ENCODE measurements around the gene DRAM1.
"Not testable (repeated sequence)": the region's sequence is repeated elsewhere in the genome, so short reads cannot be mapped to it uniquely, and the experiment has no call there.

Gene DRAM1

DNA sequence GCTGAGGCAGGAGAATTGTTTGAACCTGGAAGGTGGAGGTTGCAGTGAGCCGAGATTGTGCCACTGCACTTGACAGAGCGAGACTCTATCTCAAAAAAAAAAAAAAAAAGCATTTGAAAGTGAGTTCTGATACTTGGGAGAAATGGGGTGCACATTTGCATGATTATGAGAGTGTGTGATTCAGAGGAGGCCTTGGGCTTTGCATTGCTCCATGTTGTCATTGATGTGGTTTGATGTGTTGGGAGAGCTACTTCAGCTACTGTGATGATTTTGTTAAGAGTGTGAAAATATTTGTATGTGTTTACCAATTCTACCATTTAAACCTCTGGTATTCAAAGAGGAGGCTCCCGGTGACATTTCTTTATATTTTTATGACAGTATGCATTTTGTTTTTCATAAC lies 24.4 kb downstream of the DRAM1 start:
- in situ Hi-C loops (cut with MboI; ENCODE audit: low sequenced_read_pairs) = no loop called here

DNA sequence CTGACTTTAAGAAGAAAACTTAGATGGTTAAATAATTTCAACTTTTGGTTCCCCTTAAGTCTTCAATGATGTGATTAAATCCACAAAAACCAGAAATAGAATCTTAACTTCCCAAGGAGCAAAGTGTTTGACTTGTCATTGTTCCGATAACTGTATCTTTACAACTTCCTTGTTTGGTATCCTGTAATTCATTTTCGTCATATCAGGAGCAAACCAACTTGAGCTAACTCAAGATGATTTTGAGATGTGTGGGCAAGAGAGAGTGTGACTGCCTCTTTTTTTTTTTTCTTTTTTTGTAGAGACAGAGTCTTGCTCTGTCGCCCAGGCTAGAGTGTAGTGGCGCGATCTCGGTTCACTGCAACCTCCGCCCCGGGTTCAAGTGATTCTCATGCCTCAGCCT lies 25.3 kb downstream of the DRAM1 start:
- in situ Hi-C loops (cut with MboI; ENCODE audit: low sequenced_read_pairs) = no loop called here

DNA sequence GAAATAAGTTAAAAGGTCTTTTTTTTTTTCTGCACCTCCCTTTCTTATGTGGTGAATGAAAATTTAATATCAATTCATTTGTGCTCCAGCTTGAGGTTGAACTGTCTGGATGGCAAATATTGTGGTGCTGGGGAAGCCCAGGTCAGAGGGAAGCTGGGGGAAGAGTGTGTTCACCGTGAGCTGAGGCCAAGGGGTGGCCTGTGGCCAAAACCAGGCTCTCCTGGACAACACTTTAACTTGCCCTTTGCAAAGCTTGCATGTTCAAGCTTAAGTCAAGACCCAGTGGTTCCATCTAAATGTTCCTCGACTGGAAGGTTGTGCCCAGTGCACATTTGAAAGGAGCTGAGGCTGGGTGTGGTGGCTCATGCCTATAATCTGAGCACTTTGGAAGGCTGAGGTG lies 28.8 kb downstream of the DRAM1 start:
- in situ Hi-C loops (cut with MboI; ENCODE audit: low sequenced_read_pairs) = no loop called here

DNA sequence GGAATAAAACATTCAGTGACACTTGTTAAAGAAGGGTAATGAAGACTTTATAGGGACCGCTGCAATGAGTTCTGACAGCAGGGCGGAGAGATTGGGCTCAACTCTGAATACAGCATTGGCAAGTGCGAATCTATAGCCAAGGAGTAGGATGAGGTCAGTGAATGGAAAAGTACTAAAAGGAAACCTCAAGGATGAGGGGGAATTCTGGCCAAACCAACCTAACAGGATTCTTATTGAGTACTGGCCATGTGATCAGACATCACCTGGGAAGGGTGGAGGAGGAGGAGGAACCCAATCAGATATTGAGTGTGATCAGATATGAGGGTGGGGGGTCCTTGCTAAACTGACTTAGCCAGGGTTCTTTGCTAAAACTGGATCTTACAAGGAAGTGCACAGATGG lies 31.0 kb downstream of the DRAM1 start:
- in situ Hi-C loops (cut with MboI; ENCODE audit: low sequenced_read_pairs) = no loop called here

DNA sequence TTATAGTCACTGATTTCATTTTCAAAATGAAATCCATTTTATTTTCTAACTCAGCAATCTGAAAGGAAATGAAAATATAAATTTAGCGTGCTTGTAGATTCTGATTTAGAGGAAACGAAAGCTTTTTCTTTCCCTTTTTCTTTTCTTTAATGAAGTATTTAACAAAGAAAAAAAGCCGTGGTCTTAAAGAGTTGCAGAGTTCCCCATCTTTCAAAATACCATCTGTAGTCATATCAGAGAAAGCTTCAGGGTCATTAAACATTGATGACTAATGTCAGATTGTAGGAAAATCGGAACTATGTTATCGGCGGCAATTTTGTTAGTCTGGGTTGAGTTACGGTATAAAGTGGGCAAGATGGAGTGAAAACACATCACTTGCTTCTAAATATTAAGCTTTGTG lies 32.3 kb downstream of the DRAM1 start:
- in situ Hi-C loops (cut with MboI; ENCODE audit: low sequenced_read_pairs) = no loop called here

DNA sequence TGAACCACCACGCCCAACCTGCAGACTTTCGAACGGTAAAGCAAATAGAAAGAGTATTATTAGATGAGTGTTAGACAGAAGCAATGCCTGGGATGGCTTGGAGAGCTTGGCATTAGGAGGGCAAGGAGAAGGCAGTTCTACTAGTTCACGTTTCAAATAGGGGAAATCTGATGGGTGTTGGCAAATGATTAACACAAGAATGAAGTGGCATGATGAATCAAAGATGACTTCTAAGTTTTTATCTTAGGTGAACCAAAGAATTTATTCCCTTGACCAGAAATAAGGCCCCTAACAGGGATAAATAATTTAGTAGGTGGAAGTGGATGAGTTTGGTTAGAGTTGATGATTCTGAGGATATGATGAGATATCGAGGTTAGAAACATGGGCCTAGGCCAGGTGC lies 38.5 kb downstream of the DRAM1 start:
- in situ Hi-C loops (cut with MboI; ENCODE audit: low sequenced_read_pairs) = no loop called here

DNA sequence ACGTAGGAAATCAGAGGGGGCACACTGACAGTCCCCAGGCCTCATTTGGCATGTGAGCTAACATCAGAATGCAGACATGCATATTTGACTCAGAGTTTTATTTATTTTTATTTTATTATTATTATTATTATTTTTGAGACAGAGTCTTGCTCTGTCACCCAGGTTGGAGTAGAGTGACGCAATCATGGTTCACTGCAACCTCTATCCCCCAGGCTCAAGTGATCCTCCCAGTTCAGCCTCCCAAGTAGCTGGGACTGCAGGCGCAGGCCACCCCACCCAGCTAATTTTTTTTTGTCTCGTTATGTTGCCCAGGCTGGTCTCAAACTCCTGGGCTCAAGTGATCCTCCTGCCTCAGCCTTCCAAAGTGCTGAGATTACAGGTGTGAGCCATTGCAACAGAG lies 41.4 kb downstream of the DRAM1 start:
- in situ Hi-C loops (cut with MboI; ENCODE audit: low sequenced_read_pairs) = not testable (repeated sequence)

DNA sequence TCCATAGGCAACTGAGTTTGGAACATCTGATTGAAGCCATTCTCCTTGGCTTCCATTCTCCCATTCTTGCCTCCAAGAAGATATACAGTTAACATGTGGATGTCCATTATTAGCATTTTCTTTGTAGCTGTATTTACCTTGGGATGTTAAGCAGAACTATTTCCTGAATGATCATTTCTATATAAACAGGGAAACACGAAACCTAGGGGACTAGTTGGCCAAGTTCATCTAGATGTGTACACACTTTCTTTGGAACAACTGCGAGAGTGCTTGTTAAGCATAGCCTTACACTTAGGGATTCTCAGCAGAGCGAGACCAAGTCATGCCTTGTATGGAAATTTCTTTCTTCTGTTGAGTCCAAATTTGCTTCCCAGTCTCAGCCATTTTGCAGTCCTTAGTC lies 42.1 kb downstream of the DRAM1 start:
- in situ Hi-C loops (cut with MboI; ENCODE audit: low sequenced_read_pairs) = no loop called here

DNA sequence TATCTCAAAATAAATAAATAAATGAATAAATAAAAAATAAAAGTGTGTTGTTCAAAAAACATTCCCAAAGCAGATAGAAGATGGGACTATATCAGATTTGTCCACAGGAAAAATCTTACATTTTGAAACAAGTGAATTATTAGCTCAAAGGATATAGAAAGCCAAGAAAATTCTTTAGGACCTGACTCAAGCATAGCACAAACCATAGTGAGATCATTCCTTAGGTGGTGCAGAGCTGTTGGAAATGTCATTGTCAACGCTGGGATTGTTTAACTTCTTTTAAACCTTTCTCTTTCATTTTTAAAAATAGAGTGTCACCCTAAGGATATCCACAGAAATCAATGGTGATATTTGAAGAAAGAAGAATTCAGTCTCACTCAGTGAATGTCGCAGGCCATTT lies 43.5 kb downstream of the DRAM1 start:
- in situ Hi-C loops (cut with MboI; ENCODE audit: low sequenced_read_pairs) = no loop called here

DNA sequence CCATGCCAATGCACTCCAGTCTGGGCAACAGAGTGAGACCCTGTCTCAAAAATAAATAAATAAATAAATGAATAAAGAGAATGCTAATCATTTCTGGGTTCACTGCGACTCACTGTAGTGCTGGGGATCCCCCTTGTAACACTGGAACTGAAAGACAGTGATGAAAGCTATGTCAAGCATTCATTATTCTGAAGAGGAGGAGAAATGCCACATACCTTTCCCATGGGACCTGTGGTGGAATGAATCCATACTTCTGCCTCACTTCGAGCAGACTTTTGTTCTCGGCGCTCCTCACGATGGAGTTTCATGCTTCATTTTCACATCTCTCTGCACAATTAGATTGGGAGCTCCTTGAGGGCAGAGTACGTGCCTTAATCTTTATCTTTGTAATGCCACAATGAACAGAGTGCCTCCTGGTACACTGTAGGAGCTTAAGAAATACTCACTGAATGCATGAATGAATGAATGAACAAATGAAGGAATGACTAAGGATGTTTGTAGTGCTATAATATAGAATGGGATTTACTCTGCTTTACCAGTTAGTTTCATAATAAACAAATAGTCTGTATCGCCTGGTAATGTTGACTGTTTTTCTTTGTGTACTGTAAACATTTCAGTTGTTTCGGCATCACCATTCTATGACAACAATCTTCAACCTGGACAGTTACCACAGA lies 45.8 kb downstream of the DRAM1 start:
- in situ Hi-C loops (cut with MboI; ENCODE audit: low sequenced_read_pairs) = no loop called here

DNA sequence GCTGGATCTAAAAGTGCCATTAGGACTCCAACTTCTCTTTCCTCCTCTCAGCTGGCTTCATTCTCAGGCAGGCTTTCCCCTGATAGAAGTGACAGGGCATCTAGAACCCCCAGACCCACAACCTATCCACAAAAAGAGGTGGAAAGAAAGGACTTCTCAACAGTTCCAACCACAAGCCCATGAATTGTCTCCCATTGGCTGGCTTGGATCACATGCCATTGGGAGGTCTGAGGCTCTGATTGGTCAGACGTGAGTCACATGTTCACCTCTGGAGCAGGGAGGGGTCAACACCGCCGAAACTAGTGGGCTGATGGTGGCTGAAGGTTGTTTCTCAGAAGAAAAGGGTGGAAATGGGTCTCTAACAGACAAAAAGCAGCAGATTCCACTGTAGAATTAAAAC lies 47.2 kb downstream of the DRAM1 start:
- in situ Hi-C loops (cut with MboI; ENCODE audit: low sequenced_read_pairs) = loop anchor here (25.0 kb wide), 1 partner anchor 563 kb away; the partner anchor contains the start of gene IGF1

DNA sequence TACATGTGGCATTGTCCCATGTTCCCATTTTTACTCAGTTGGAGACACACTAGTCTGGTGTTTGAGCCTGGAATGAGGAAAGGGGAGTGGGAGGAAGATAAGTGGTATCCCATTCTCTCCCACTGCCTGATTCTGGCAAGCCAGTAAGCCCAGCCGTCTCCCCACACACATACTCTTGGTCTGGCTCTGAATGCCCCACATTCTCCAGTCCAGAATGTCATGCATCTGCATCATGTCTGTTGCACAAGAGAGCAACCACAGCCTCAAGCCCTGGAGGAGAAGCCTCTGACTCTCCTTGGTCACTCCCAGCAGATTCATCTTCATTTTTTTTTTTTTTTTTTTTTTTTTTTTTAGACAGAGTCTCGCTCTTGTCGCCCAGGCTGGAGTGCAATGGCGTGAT lies 48.0 kb downstream of the DRAM1 start:
- in situ Hi-C loops (cut with MboI; ENCODE audit: low sequenced_read_pairs) = loop anchor here (25.0 kb wide), 1 partner anchor 562 kb away; the partner anchor contains the start of gene IGF1

DNA sequence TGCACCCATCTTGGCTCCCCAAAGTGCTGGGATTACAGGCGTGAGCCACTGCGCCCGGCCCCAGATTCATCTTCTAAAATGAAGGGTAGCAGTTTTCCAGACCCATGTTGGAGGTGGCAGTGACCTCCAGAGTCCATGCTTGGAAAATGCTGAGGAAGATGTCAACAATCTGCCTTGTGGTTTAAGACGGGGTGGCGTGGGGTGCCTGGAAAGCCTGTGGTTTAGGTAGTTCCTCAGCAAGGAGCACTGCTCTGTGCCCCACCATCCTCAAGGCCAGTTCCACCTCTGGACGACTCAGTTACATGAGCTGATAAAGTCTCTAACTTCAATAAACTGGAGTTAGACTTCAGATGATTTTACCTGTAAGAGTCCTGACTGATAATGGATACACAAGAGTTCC lies 48.6 kb downstream of the DRAM1 start:
- in situ Hi-C loops (cut with MboI; ENCODE audit: low sequenced_read_pairs) = loop anchor here (25.0 kb wide), 1 partner anchor 561 kb away; the partner anchor contains the start of gene IGF1

DNA sequence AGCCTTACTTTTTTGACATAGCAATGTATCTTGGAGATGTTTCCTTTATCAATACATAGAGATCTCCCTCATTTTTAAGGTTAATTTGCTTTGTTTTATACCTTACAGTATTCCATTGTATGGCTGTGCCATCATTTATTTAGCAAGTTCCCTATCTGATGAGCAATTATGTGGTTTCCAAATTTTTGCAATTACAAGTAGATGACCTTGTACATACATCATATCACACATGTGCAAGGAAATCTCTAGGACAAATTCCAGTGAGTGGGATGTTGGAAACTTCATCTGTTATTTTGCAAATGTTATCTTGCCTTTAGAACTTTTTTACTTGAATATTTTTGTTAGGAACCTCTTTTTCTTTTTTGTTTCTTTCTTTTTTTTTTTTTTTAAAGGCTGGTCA lies 49.7 kb downstream of the DRAM1 start:
- in situ Hi-C loops (cut with MboI; ENCODE audit: low sequenced_read_pairs) = loop anchor here (25.0 kb wide), 1 partner anchor 560 kb away; the partner anchor contains the start of gene IGF1

DNA sequence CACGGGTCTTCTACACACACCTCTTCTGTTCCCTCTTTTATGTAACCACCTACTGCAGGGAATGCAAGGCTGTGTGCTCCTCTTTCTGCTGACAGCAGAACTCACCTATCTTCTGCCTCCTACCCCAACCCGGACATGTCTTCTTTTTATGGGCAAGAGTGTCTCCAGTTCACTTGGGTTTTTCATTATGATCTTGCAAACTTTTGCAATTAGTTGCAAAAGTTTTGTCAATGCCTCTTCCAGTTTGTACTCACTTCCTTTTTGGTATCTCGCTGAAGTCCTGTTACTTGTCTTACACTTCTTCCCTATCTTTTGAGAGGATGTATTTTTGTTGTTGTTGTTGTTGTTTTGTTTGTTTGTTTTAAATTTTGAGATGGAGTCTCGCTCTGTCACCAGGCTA lies 50.6 kb downstream of the DRAM1 start:
- in situ Hi-C loops (cut with MboI; ENCODE audit: low sequenced_read_pairs) = loop anchor here (25.0 kb wide), 1 partner anchor 559 kb away; the partner anchor contains the start of gene IGF1

DNA sequence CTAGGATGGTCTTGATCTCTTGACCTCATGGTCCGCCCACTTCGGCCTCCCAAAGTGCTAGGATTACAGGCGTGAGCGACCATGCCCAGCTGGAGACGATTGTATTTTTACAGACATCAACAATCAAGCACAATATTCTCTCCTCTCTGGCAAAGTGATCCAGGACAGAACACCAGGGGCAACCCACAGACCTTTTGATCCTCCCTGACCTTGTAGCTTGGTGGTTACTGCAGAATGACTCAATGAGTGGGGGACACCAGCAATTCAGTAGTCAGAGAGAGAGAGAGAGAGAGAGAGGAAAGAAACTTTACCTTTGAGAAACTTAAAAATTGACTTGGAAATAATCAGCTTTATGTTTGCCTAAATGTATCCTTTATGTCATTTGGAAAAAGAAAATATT lies 51.2 kb downstream of the DRAM1 start:
- in situ Hi-C loops (cut with MboI; ENCODE audit: low sequenced_read_pairs) = loop anchor here (25.0 kb wide), 1 partner anchor 559 kb away; the partner anchor contains the start of gene IGF1

DNA sequence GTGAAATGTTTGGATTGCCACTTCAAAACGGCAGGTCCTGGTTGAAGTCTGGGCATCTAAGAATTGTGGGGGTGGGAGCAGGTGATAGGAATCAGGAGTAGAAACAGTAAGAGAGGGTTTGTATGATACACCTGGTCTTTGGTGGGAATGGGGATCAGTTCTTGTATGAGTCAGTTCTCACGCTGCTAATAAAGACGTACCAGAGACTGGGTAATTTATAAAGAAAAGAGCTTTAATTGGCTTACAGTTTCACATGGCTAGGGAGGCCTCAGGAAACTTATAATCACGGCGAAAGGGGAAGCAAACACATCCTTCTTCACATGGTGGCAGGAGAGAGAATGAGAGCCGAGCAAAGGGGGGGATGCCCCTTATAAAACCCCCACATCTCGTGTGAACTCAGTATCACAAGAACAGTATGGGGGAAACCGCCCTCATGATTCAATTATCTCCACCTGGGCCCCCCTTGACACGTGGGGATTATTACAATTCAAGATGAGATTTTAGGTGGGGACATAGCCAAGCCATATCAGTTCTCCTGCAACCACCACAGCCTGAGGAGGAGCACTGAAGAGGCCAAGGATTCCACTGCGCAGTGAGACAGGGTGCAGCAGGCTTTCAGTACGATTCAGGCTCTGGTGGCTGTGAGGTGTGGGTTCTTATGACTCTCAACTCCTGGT lies 52.1 kb downstream of the DRAM1 start:
- in situ Hi-C loops (cut with MboI; ENCODE audit: low sequenced_read_pairs) = loop anchor here (25.0 kb wide), 1 partner anchor 558 kb away; the partner anchor contains the start of gene IGF1

DNA sequence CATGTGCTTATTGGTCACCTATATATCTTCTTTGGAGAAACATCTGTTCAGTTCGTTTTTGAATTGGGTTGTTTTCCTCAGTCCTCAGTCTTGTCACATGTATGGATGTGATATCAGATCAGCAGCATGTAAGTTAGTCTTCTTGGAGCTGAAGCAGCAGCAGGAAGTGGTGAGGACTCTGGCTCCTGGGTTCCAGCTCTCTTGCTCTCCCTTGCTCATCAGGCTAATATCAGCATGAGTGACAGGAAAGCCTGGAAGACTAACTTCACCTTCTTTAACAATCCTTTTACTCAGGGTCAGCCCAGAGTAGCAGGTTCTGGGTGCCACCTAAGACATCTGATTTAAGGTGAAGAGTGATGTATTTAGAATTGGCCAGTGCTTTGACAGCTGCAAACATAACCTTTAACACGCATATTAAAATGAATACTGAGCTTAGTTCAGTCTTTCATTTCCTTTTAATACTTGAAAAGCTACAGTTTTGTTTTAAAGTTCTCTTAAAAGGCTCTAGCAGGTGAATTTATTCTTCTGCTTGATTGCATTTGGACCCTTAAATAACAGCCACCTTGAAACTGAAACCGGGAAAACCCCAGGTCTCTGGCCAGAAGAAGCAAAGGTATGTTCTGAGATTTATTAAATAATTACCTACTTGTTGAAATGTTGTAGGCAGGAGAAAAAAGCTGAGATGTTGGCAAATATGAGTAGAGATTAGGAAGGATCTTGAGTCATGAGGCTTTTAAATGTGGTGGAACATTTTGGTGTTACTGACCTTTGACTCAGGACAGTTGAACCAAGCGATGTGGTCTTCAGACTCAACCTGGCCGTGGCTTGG lies 54.3 kb downstream of the DRAM1 start:
- in situ Hi-C loops (cut with MboI; ENCODE audit: low sequenced_read_pairs) = loop anchor here (25.0 kb wide), 1 partner anchor 556 kb away; the partner anchor contains the start of gene IGF1

DNA sequence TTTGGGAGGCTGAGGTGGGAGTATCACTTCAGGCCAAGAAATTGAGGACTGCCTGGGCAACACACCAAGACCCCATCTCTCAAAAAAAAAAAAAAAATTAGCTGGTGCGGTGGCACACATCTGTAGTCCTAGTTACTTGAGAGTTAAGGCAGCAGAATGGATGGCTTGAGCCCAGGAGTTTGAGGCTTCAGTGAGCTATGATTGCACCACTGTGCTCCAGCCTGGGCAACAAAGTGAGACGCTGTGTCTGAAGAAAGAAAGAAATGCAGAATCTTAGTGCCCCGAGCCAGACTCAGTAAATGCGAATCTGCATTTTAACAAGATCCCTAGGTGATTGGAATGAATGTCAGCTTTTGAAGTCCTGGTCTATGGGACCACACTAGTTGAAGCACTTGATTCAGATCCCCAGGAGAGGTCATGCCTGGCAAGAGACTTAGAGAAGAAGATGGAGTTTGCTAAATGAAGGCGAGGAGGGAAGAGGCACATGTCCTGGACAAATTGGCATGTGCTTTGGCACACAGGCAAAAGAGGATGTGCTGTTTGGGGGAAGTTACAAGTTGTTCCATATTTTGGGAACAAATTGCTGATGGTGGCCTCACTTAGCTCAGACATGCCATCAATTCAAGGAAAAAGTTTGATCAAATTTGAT lies 56.6 kb downstream of the DRAM1 start:
- in situ Hi-C loops (cut with MboI; ENCODE audit: low sequenced_read_pairs) = loop anchor here (25.0 kb wide), 1 partner anchor 553 kb away; the partner anchor contains the start of gene IGF1

DNA sequence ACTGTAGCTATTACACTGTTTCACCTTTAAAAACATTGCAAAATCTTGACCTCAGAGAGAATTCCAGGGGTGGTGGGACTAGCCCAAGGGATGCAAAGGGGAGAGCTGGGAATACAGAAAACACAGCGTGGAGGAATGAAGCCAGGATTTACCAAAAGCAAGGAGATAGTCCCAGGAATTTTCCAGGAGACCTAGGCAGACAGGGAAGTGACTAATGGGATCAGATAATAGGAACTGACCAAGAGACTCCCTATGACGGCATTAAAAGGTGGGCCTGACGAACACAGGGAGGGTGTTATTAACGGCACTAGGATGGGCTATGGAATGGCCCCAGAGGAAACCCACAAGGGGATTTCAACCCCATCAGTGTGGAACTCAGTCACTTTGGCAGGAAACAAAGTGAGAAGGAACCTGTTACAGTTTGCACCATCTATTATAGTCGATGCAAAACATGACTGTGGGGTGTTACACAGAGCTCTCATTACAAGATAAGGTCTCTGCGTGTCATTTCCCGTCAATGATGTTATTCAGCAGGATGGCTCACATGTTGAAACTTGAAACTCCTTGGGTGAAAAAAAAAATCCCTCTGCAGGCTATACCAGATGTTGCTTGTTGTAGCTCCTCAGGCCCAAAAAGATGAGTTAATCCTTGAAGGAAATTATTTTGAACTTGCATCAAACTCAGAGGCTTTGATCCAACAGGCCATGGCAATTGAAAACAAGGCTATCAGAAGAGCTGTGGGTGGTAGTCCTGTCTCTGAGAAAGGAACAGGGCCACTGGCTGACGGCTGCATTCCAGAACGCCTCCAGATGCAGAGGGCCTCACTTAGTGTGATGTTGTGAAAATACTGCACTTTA lies 58.7 kb downstream of the DRAM1 start:
- in situ Hi-C loops (cut with MboI; ENCODE audit: low sequenced_read_pairs) = loop anchor here (25.0 kb wide), 1 partner anchor 551 kb away; the partner anchor contains the start of gene IGF1

Data from HL-60/S4 treated with phorbol 12-myristate 13-acetate at 8.2 ng/mL for 4 days and 3 days (cell line).